Heart right ventricle (tissue), 16 donors: ENCODE results near the gene SMARCA5. TPM values are rescaled to one million over a fixed set of nuclear protein-coding genes. Genes with fewer than 3 reads are reported as not detected.

Source experiments
- ATAC-seq, 8 donors: fragments of 200-7000 bp; cut with Tn5 transposase; one replicate each; pipeline ENCODE4 v1.9.1; 2020; ENCODE audit warnings: mild to moderate bottlenecking in 8 of 8, moderate library complexity in 8 of 8, moderate number of reproducible peaks in 1 of 8
- DNase-seq, 2 donors: peaks; one replicate each; pipeline ENCODE4 v3.0.0-alpha.2; 2020
- H3K27ac ChIP-seq, 10 donors: fragments of 200-600 bp; sonication (generic) in 2 of 10; one replicate each; pipeline versions ENCODE4 v1.5.0 to v1.8.0; 2020 to 2022; ENCODE audit warnings: mild to moderate bottlenecking in 3 of 10
- H3K27me3 ChIP-seq, 7 donors: fragments of 200-600 bp; one replicate each; pipeline ENCODE4 v1.8.0; 2021 to 2022; ENCODE audit warnings: mild to moderate bottlenecking in 2 of 7
- H3K36me3 ChIP-seq, 9 donors: fragments of 200-600 bp; sonication (generic) in 1 of 9; one replicate each; pipeline versions ENCODE4 v1.5.0 to v1.8.0; 2020 to 2022; ENCODE audit warnings: mild to moderate bottlenecking in 2 of 9
- H3K4me1 ChIP-seq, 9 donors: fragments of 200-600 bp; sonication (generic) in 1 of 9; one replicate each; pipeline versions ENCODE4 v1.5.0 to v1.8.0; 2020 to 2022; ENCODE audit warnings: mild to moderate bottlenecking in 4 of 9
- H3K4me3 ChIP-seq, 10 donors: fragments of 200-600 bp; sonication (generic) in 2 of 10; one replicate each; pipeline versions ENCODE4 v1.5.0 to v1.8.0; 2020 to 2022; ENCODE audit warnings: mild to moderate bottlenecking in 7 of 10, moderate library complexity in 2 of 10
- H3K9me3 ChIP-seq, 11 donors: fragments of 200-600 bp in 10 of 11; sonication (generic) in 2 of 11; one replicate each; pipeline versions ENCODE4 v1.5.0 to v1.8.0; 2013 to 2022; ENCODE audit warnings: mild to moderate bottlenecking in 2 of 11, control low read depth in 1 of 11, moderate library complexity in 1 of 11
- WGBS, 2 donors: extraction: QIAGEN DNeasy Blood & Tissue Kit; methylation state at CpG; one replicate each; pipeline ENCODE4 v1.1.7; 2013; ENCODE audit warnings: inconsistent platforms in 1 of 2; 5-methylcytosine and 5-hydroxymethylcytosine counted together
- intact Hi-C, 10 donors: fragments of 100-400 bp; cut with DNase I; formaldehyde crosslinking; loops; one replicate each; pipeline versions ENCODE4 v1.11.1 to v1.14.2; 2022
- polyA plus RNA-seq, 2 donors: library from polyadenylated mRNA; stranded (reverse); fragments of 200-250 nt; gene quantifications; one replicate each; pipeline ENCODE4 v1.2.3, GENCODE V29; 2013
- total RNA-seq, 10 donors: library from RNA; stranded (reverse); fragmentation: NEBNext Ultra II Directional in 3 of 10; extraction: Animal tissue kit (Norgen Biotek cat#: 25700) in 3 of 10; gene quantifications; one replicate each; pipeline versions ENCODE4 v1.2.1 to v1.2.4, GENCODE V29; 2021 to 2023
- TF ChIP-seq, protein P1 (sequence below), 9 donors: fragments of 200-600 bp; sonication (generic) in 2 of 9; IDR thresholded peaks; one replicate each; pipeline versions ENCODE4 v1.5.0 to v1.8.0; 2021 to 2022; ENCODE audit warnings: antibody characterized with exemption in 9 of 9, mild to moderate bottlenecking in 5 of 9, moderate library complexity in 1 of 9
- donor health status: Arrhythmogenic right ventricular cardiomyopathy.
- donor health status: ischemic (EF 13 %, LVEDD 7.1; RV severe dilation, severe dysfunction).
- donor health status: healthy with polysubstance abuse.
- donor health status: DM: no; HTN: yes; CAD: no.
- donor health status: DM: no; HTN: no; CAD: no.
- donor health status: ischemic (EF 25% LVEDD 6.9; RV normal size, moderate dysfunction).
- donor health status: ischemic (EF 25% LVEDD 5.7; RV mildly dilated, moderate dysfunction).
- donor health status: healthy.
- donor health status: DM: yes; HTN: yes; CAD: no.
- donor health status: Ischemic cardiomyopathy.
- donor health status: ischemic (EF 35%, LVEDD 5.7; RV mildly dilated, moderate dysfunction).
- donor health status: nonischemic (EF 11% LVEDD 7.7; RV severe dilation, severe dysfunction).
- donor health status: DM: yes; HTN: yes; CAD: no.
- donor health status: PGD.
- donor health status: ischemic (EF 29% LVEDD 5.4; RV normal size, mild dysfunction).
- donor health status: nonischemic (EF 23%, LVEDD 6.1; RV moderate dilation, normal function).

The SMARCA5 gene
- total and polyA plus RNA-seq, 12 donors: 10.4 to 39.7 (median 32.5) TPM

DNA sequence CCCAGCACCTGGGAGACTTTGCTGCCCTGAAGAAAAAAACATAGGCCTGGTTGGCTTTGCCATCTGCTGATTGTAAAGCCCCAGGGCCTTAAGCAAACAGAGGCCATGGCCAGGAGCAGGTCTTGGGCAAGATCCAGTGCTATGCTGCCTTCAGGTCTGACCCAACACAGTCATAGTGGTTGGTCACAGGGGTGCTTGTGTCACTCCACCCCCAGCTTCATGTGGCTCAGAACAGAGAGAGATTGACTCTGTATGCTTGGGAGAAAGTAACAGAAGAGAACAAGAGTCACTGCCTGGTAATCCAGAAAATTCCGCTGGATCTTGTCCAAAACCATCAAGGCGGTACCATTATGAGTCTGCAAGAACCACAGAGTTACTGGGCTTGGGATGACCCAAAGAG is 24.4 kb upstream of the SMARCA5 start:
- 96 to 97% methylated on average over 2 of the region's 2 CpGs for WGBS, 2 donors
- H3K4me1 ChIP-seq: no peaks in the 10 kb centered on the region
- intact Hi-C loops: loop anchor here in 4 of 10 donors (10.0 kb wide), 3 partner anchors 154 to 504 kb away; partner anchors contain the start of gene GAB1 (in 1 of the 4)
- H3K4me3 ChIP-seq: no peak overlapping the region
- ATAC-seq (no peak), DNase-seq (no peak)
- no peaks in the 10 kb centered on the region for H3K36me3 ChIP-seq
- H3K27me3 ChIP-seq: no peaks in the 10 kb centered on the region
- TF ChIP-seq, protein P1, sequence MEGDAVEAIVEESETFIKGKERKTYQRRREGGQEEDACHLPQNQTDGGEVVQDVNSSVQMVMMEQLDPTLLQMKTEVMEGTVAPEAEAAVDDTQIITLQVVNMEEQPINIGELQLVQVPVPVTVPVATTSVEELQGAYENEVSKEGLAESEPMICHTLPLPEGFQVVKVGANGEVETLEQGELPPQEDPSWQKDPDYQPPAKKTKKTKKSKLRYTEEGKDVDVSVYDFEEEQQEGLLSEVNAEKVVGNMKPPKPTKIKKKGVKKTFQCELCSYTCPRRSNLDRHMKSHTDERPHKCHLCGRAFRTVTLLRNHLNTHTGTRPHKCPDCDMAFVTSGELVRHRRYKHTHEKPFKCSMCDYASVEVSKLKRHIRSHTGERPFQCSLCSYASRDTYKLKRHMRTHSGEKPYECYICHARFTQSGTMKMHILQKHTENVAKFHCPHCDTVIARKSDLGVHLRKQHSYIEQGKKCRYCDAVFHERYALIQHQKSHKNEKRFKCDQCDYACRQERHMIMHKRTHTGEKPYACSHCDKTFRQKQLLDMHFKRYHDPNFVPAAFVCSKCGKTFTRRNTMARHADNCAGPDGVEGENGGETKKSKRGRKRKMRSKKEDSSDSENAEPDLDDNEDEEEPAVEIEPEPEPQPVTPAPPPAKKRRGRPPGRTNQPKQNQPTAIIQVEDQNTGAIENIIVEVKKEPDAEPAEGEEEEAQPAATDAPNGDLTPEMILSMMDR (IDR thresholded peaks at IDR 0.05): no peak
- H3K27ac ChIP-seq: no peak overlapping the region
- H3K9me3 ChIP-seq: peaks cover 0 to 8% (median 0%) of the 10 kb centered on the region in 11 donors

DNA sequence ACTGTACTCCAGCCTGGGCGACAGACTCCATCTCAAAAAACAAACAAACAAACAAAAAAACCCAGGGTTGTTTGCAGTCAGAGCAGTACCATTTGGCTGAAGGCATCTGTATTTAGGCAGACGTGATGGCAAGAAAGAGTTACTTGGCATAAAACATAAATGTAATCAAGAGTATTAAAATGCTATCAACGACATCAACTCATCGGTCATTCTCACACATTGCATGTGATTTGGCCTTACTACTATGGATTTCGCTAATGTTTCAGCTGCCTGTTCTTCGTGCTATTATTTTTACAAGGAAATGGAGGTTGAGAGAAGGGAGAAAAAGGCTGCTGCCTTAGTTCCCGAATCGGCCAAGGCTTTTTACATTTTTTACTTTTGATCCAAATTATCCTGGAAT is 15.5 kb upstream of the SMARCA5 start:
- ATAC-seq (no peak), DNase-seq (no peak)
- Histone ChIP-seq H3K27me3 (no peaks in the 10 kb centered on the region), H3K4me3 (no peak overlapping the region), H3K4me1 (no peaks in the 10 kb centered on the region), H3K36me3 (no peaks in the 10 kb centered on the region), H3K27ac (no peak overlapping the region), H3K9me3 (peaks cover 0 to 7% (median 0%) of the 10 kb centered on the region in 11 donors)
- WGBS, 2 donors: 84 to 86% methylated on average over 8 of the region's 8 CpGs
- TF ChIP-seq, protein P1 (IDR thresholded peaks at IDR 0.05): no peak
- intact Hi-C loops: loop anchor here in 1 of 10 donors (10.0 kb wide), 1 partner anchor 513 kb away; no protein-coding TSS in a partner anchor

DNA sequence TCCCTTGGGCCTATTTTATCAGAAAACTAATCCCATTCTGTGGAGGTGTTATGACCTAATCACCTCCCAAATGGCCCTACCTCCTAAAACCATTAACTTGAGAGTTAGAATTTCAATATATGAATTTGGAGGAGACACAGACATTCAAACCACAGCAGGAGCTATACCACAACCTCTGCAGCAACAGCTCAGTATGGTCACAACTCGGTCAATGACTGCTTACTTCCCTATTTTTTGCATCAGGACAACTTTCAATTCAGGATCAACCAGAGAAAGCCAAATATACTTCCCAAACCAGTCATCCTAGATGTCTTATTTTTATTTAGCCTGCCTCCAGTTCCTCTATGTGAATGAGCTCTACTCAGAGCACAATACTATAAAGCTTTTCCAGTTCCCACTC is 11.3 kb upstream of the SMARCA5 start:
- Histone ChIP-seq H3K4me3 (no peak overlapping the region), H3K4me1 (no peaks in the 10 kb centered on the region), H3K27ac (no peak overlapping the region), H3K9me3 (no peaks in the 10 kb centered on the region), H3K36me3 (no peaks in the 10 kb centered on the region), H3K27me3 (no peaks in the 10 kb centered on the region)
- WGBS, 2 donors: 69 to 92% methylated on average over 1 of the region's 1 CpG
- no peak for ATAC-seq
- no peak for DNase-seq
- intact Hi-C loops: no loop called here
- TF ChIP-seq, protein P1 (IDR thresholded peaks at IDR 0.05): no peak

DNA sequence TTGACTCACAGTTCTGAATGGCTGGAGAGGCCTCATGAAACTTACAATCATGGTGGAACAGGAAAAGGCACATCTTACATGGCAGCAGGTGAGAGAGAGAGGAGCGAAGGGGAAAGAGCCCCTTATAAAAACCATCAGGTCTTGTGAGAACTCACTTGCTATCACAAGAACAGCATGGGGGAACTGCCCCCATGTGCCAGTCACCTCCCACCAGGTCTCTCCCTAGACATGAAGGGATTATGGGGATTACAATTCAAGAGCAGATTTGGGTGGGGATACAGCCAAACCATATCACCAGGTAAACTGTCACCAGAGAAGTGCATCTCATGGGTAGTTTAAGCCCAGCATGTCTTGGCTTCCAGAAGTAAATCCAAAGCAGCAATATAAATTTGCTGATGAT is 7.5 kb upstream of the SMARCA5 start:
- H3K27ac ChIP-seq: no peak overlapping the region
- ATAC-seq (no peak), DNase-seq (no peak)
- intact Hi-C loops: no loop called here
- no peaks in the 10 kb centered on the region for H3K4me1 ChIP-seq
- H3K9me3 ChIP-seq: no peaks in the 10 kb centered on the region
- 88 to 100% methylated on average over 1 of the region's 1 CpG for WGBS, 2 donors
- TF ChIP-seq, protein P1 (IDR thresholded peaks at IDR 0.05): no peak
- H3K27me3 ChIP-seq: no peaks in the 10 kb centered on the region
- no peaks in the 10 kb centered on the region for H3K36me3 ChIP-seq
- H3K4me3 ChIP-seq: no peak overlapping the region
